HCT116 (cell line): Measurements from ENCODE around the gene ZNRF3. TPM values are rescaled to one million over a fixed set of nuclear protein-coding genes. Genes with fewer than 3 reads are reported as not detected.

Experiments
- ATAC-seq: fragments of 200-7000 bp; cut with Tn5 transposase; 2 replicates; pipeline ENCODE4 v1.9.1; 2020; ENCODE audit warnings: mild to moderate bottlenecking, moderate library complexity
- BruUV-seq: library from RNA; stranded (reverse); fragments of 400-500 nt; replicated peaks from 2 replicates; lab custom pipeline; 2021; lab: Mats Ljungman, UMichigan
- CTCF ChIA-PET: fragments of 300-600 bp; sonication (Branson Sonifier 250); formaldehyde crosslinking; loops from one replicate; lab custom pipeline; 2021; ENCODE audit warnings: antibody characterized with exemption; lab: Charles Lee
- POLR2A ChIA-PET: fragments of 300-600, 350-600 bp; sonication (Branson Sonifier 250); formaldehyde crosslinking; loops from one replicate; lab custom pipeline; 2021; ENCODE audit warnings: antibody characterized with exemption; lab: Charles Lee
- RAD21 ChIA-PET, 2 experiments: fragments of 300-600 bp; sonication (Branson Sonifier 250); formaldehyde crosslinking; loops; one replicate each; lab custom pipeline; 2023; ENCODE audit warnings: low total read pairs in 2 of 2; ENCODE audit not compliant: uncharacterized antibody in 2 of 2, unreplicated experiment in 2 of 2, low non-redundant PET in 1 of 2; lab: Charles Lee
- DNase-seq: peaks from one replicate; pipeline ENCODE4 v3.0.0-alpha.2; 2010; ENCODE audit warnings: low read depth, low spot score
- H2AFZ ChIP-seq: fragments of 200-600 bp; shearing (Covaris generic), sonication (generic); 2 replicates; pipeline ENCODE4 v1.6.1; 2017; ENCODE audit warnings: low read depth, mixed run types, mixed read lengths, antibody characterized with exemption, low read length; ENCODE audit not compliant: poor library complexity, severe bottlenecking
- H3K27ac ChIP-seq: 2 replicates; pipeline ENCODE4 v1.5.1; 2012; ENCODE audit warnings: low read depth, low read length
- H3K27me3 ChIP-seq: fragments of 200-600 bp; sonication (generic); 2 replicates; pipeline ENCODE4 v1.6.1; 2016; ENCODE audit warnings: mixed run types, low read length, mixed read lengths; ENCODE audit not compliant: insufficient read depth
- H3K36me3 ChIP-seq, 2 experiments: fragments of 200-500 bp in 1 of 2; fragments of 200-600 bp in 1 of 2; sonication (Bioruptor generic) in 1 of 2; sonication (generic) in 1 of 2; 2 replicates each; pipeline versions ENCODE4 v1.5.1 to v1.6.1; 2014 to 2016; ENCODE audit warnings: low read length in 2 of 2, inconsistent platforms in 1 of 2, mixed read lengths in 1 of 2, mixed run types in 1 of 2; ENCODE audit not compliant: insufficient read depth in 2 of 2, control insufficient read depth in 1 of 2
- H3K4me1 ChIP-seq, 2 experiments: fragments of 200-600 bp in 1 of 2; sonication (generic) in 1 of 2; 2 replicates each; pipeline versions ENCODE4 v1.5.1 to v1.6.1; 2012 to 2017; ENCODE audit warnings: low read length in 2 of 2, inconsistent platforms in 1 of 2, mild to moderate bottlenecking in 1 of 2, mixed read lengths in 1 of 2, mixed run types in 1 of 2, moderate library complexity in 1 of 2; ENCODE audit not compliant: insufficient read depth in 2 of 2, control insufficient read depth in 1 of 2
- H3K4me2 ChIP-seq: fragments of 200-600 bp; sonication (generic); 2 replicates; pipeline ENCODE4 v1.6.1; 2017; ENCODE audit warnings: mixed run types, low read length, mixed read lengths
- H3K4me3 ChIP-seq, 2 experiments: fragments of 200-600 bp in 1 of 2; sonication (generic) in 1 of 2; replicated peaks in 1 of 2; 2 replicates each; pipeline ENCODE4 v1.5.1; 2011 to 2016; ENCODE audit warnings: low read length in 2 of 2, control low read depth in 1 of 2, low read depth in 1 of 2, mild to moderate bottlenecking in 1 of 2, mixed read lengths in 1 of 2, mixed run types in 1 of 2
- H3K79me2 ChIP-seq: fragments of 200-600 bp; sonication (generic); 2 replicates; pipeline ENCODE4 v1.6.1; 2017; ENCODE audit warnings: mild to moderate bottlenecking, mixed run types, low read length, moderate library complexity, mixed read lengths; ENCODE audit not compliant: insufficient read depth
- H3K9ac ChIP-seq: fragments of 200-600 bp; sonication (generic); 2 replicates; pipeline ENCODE4 v1.6.1; 2016; ENCODE audit warnings: low read length, mixed read lengths
- H3K9me2 ChIP-seq: fragments of 200-600 bp; sonication (generic), shearing (Covaris generic); 2 replicates; pipeline ENCODE4 v1.6.1; 2017; ENCODE audit warnings: mixed run types, mild to moderate bottlenecking, moderate library complexity; ENCODE audit not compliant: insufficient read depth
- H3K9me3 ChIP-seq, 2 experiments: fragments of 200-500 bp in 1 of 2; fragments of 200-600 bp in 1 of 2; sonication (Bioruptor generic) in 1 of 2; sonication (generic) in 1 of 2; 2 replicates each; pipeline ENCODE4 v1.6.1; 2014 to 2017; ENCODE audit warnings: low read length in 2 of 2, mixed read lengths in 2 of 2, inconsistent platforms in 1 of 2, low read depth in 1 of 2, mild to moderate bottlenecking in 1 of 2, mixed run types in 1 of 2, moderate library complexity in 1 of 2; ENCODE audit not compliant: control insufficient read depth in 1 of 2, insufficient read depth in 1 of 2
- H4K20me1 ChIP-seq: fragments of 200-600 bp; sonication (generic), shearing (Covaris generic); 2 replicates; pipeline ENCODE4 v1.6.1; 2017; ENCODE audit warnings: mixed run types, mild to moderate bottlenecking, moderate library complexity; ENCODE audit not compliant: insufficient read depth
- CBX3 ChIP-seq: IDR thresholded peaks from 2 replicates; pipeline ENCODE4 v1.6.1; 2012; ENCODE audit warnings: low read depth
- EGR1 ChIP-seq: IDR thresholded peaks from 2 replicates; pipeline ENCODE4 v1.6.1; 2012; ENCODE audit warnings: low read depth
- ELF1 ChIP-seq: IDR thresholded peaks from 2 replicates; pipeline ENCODE4 v1.6.1; 2012; ENCODE audit warnings: low read depth, borderline replicate concordance
- EZH2phosphoT487 ChIP-seq: fragments of 200-600 bp; IDR thresholded peaks from 2 replicates; pipeline ENCODE4 v1.6.1; 2018; ENCODE audit warnings: antibody characterized with exemption, borderline replicate concordance
- FOSL1 ChIP-seq: IDR thresholded peaks from 2 replicates; pipeline ENCODE4 v1.6.1; 2012; ENCODE audit warnings: low read depth
- POLR2AphosphoS5 ChIP-seq: IDR thresholded peaks from 2 replicates; pipeline ENCODE4 v1.6.1; 2011; ENCODE audit warnings: mild to moderate bottlenecking, low read depth, low read length, moderate library complexity
- SP1 ChIP-seq: IDR thresholded peaks from 2 replicates; pipeline ENCODE4 v1.6.1; 2012; ENCODE audit warnings: low read depth
- TCF7L2 ChIP-seq: IDR thresholded peaks from 2 replicates; pipeline ENCODE4 v1.7.0; 2011; ENCODE audit warnings: borderline replicate concordance, inconsistent platforms; ENCODE audit not compliant: insufficient read depth, insufficient read length; ENCODE audit errors: extremely low read depth
- ZFX ChIP-seq: fragments of 450-650 bp; IDR thresholded peaks from 2 replicates; pipeline ENCODE4 v1.6.1; 2017
- intact Hi-C: fragments of 100-400 bp; cut with micrococcal nuclease; formaldehyde crosslinking; loops from 2 replicates; pipeline ENCODE4 v1.10.0; 2022
- total RNA-seq: library from RNA; stranded (reverse); gene quantifications from one replicate; pipeline ENCODE4 v1.2.1, GENCODE V29; 2021; ENCODE audit not compliant: unreplicated experiment
- TF ChIP-seq, protein P1 (sequence below): IDR thresholded peaks from 2 replicates; pipeline ENCODE4 v1.6.1; 2012
- TF ChIP-seq, protein P2 (sequence below): IDR thresholded peaks from 2 replicates; pipeline ENCODE4 v1.6.1; 2012
- TF ChIP-seq, protein P3 (sequence below), 3 experiments: fragments of 200-600 bp in 1 of 3; sonication (generic) in 1 of 3; IDR thresholded peaks in 2 of 3; conservative IDR thresholded peaks in 1 of 3; 2 replicates each; pipeline ENCODE4 v1.5.1; 2012 to 2017; ENCODE audit warnings: low read depth in 2 of 3, low read length in 2 of 3, antibody characterized with exemption in 1 of 3, borderline replicate concordance in 1 of 3, control low read depth in 1 of 3, mild to moderate bottlenecking in 1 of 3, mixed read lengths in 1 of 3, mixed run types in 1 of 3, moderate library complexity in 1 of 3; ENCODE audit not compliant: insufficient read depth in 1 of 3
- TF ChIP-seq, protein P4 (sequence below): IDR thresholded peaks from 2 replicates; pipeline ENCODE4 v1.6.1; 2011; ENCODE audit warnings: mild to moderate bottlenecking, low read length, moderate library complexity; ENCODE audit not compliant: insufficient replicate concordance; ENCODE audit errors: extremely low read depth

ZNRF3 gene
- total RNA-seq, 1 experiment from 2014 or later = 12.2 TPM

DNA sequence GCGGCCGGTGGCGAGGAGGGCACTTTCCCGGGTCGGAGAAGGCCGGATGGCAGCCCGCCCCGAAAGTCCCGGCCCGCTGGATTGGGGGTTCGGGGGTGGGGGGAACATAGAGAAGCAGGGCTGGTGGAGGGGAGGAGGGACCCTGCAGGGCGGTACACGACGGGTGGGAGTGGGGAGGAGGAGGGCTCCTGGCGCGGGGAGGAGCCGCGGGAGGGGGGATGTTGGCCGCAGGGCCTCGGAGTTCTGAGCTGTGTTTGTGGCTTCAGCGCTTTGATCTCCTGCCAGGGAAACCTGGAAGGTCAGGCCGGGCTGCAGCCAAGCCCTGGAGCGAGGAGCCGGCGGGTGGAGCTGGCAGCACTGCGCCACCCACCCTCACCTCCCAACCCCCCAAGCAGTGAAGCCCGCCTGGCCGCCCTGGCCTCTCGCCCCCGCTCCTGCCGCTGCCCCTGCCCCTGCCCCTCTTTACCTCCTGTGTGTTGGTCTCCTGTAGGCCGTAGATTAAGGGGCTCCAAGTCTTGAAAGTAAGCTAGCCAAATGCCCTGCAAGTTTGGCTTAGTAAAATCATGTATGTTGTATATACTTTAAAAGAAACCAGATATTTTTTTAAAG lies 147.3 kb downstream of the ZNRF3 start (continued):
- TF ChIP-seq, protein P1, sequence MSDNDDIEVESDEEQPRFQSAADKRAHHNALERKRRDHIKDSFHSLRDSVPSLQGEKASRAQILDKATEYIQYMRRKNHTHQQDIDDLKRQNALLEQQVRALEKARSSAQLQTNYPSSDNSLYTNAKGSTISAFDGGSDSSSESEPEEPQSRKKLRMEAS = no peak; the same call in none of the 2 replicates
- TF ChIP-seq, protein P2, sequence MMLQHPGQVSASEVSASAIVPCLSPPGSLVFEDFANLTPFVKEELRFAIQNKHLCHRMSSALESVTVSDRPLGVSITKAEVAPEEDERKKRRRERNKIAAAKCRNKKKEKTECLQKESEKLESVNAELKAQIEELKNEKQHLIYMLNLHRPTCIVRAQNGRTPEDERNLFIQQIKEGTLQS = no peak
- TF ChIP-seq FOSL1 (no peak; the same call in 1 of the 2 replicates), POLR2AphosphoS5 (0 out of 2 replicates have a peak, but pooled peaks have one; percentile 43), EGR1 (peak; percentile 39; the same call in 1 of the 2 replicates), TCF7L2 (peak; percentile 100), ELF1 (no peak)
- TF ChIP-seq, protein P3, sequence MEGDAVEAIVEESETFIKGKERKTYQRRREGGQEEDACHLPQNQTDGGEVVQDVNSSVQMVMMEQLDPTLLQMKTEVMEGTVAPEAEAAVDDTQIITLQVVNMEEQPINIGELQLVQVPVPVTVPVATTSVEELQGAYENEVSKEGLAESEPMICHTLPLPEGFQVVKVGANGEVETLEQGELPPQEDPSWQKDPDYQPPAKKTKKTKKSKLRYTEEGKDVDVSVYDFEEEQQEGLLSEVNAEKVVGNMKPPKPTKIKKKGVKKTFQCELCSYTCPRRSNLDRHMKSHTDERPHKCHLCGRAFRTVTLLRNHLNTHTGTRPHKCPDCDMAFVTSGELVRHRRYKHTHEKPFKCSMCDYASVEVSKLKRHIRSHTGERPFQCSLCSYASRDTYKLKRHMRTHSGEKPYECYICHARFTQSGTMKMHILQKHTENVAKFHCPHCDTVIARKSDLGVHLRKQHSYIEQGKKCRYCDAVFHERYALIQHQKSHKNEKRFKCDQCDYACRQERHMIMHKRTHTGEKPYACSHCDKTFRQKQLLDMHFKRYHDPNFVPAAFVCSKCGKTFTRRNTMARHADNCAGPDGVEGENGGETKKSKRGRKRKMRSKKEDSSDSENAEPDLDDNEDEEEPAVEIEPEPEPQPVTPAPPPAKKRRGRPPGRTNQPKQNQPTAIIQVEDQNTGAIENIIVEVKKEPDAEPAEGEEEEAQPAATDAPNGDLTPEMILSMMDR (IDR thresholded peaks at IDR 0.05 in 2 of 3, conservative IDR thresholded peaks at IDR 0.05 in 1 of 3; ENCODE audit: borderline replicate concordance in 1 of 3, insufficient read depth in 1 of 3, low read depth in 2 of 3, low read length in 2 of 3) = no peak

DNA sequence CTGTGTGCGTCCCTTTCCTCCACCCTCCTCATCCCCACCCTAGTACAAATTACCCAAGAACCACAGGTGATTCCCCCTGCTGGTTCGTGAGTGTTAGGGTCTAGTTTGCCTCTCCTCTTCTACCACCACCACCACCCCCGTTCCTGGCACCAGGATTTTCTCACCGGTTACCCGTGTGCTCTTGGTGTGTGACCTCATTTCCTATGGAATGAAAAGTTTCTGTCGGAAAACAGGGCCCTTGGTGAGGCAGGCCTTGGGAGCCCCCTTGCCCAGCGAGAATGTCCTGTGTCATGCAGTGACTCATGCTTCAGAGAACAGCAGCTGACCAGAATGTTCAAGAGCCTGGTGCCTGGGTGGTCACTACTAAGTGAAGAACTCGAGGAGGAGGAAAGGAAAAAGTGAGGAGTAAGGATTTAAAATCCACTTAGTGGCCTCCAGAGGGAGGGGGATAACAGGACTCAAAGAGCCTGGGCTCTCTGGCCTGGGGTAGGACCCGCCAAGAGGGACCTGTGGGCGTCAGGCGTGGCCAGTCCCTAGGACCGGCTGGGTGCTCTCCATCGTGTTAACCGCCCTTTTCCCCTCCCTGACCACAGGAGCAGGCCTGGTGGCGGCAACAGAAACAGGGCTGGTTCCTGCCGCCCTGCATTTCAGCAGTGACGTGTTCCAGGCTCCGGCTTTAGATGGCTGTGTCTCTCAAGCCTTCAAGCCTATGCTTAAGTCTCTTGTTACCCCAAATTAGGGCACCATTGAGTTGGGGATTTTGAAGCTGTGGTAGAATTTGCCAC lies 148.0 kb downstream of the ZNRF3 start:
- intact Hi-C loops = loop anchor here (1.0 to 2.0 kb wide), 3 partner anchors 55 to 148 kb away; partner anchors contain the start of gene ZNRF3
- H3K36me3 ChIP-seq = no peaks in the 10 kb centered on the region
- peak overlapping the region; percentile 45 to 57 for H3K4me3 ChIP-seq
- H3K27me3 ChIP-seq = no peaks in the 10 kb centered on the region
- RAD21 ChIA-PET = interaction anchor here (0.9 to 2.0 kb wide), 9 partner anchors 8 to 176 kb away, joined by 3 to 12 read pairs (median 5); partner anchors contain the start of gene ZNRF3 (in 1 of the 2)
- H3K4me1 ChIP-seq = peaks cover 52 to 64% of the 10 kb centered on the region in 2 experiments
- peak overlapping the region; percentile 97 for H3K27ac ChIP-seq
- H3K9me2 ChIP-seq = no peaks in the 10 kb centered on the region
- H2AFZ ChIP-seq = no peak overlapping the region
- H3K9me3 ChIP-seq = no peaks in the 10 kb centered on the region
- H4K20me1 ChIP-seq = no peaks in the 10 kb centered on the region
- TSS peak; percentile 92 for BruUV-seq
- POLR2A ChIA-PET = interaction anchor here (0.8 to 2.5 kb wide), 6 partner anchors 27 to 231 kb away, joined by 3 to 16 read pairs (median 4); partner anchors contain the start of genes XBP1 and ZNRF3
- H3K79me2 ChIP-seq = peaks cover 15% of the 10 kb centered on the region; the same call in 1 of the 2 replicates
- peak overlapping the region; percentile 68 for H3K9ac ChIP-seq
- peak; percentile 97 for DNase-seq
- CTCF ChIA-PET = interaction anchor here (1.3 to 2.0 kb wide), 3 partner anchors 9 to 175 kb away, joined by 4 to 26 read pairs (median 7); no protein-coding TSS in a partner anchor
- peak overlapping the region; percentile 80 for H3K4me2 ChIP-seq
- peak; percentile 75 for ATAC-seq
- TF ChIP-seq, protein P4, sequence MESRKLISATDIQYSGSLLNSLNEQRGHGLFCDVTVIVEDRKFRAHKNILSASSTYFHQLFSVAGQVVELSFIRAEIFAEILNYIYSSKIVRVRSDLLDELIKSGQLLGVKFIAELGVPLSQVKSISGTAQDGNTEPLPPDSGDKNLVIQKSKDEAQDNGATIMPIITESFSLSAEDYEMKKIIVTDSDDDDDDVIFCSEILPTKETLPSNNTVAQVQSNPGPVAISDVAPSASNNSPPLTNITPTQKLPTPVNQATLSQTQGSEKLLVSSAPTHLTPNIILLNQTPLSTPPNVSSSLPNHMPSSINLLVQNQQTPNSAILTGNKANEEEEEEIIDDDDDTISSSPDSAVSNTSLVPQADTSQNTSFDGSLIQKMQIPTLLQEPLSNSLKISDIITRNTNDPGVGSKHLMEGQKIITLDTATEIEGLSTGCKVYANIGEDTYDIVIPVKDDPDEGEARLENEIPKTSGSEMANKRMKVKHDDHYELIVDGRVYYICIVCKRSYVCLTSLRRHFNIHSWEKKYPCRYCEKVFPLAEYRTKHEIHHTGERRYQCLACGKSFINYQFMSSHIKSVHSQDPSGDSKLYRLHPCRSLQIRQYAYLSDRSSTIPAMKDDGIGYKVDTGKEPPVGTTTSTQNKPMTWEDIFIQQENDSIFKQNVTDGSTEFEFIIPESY = no peak
- TF ChIP-seq SP1 = peak; percentile 83
- TF ChIP-seq ZFX = peak; percentile 32; the same call in 1 of the 2 replicates
- TF ChIP-seq CBX3 = no peak
- no peak for TF ChIP-seq ELF1
- TF ChIP-seq, protein P3 (IDR thresholded peaks at IDR 0.05 in 2 of 3, conservative IDR thresholded peaks at IDR 0.05 in 1 of 3; ENCODE audit: borderline replicate concordance in 1 of 3, insufficient read depth in 1 of 3, low read depth in 2 of 3, low read length in 2 of 3) = peak in 2 of 3 experiments; percentile 1 to 25; a peak in 1 of 6 replicates
- no peak for TF ChIP-seq EZH2phosphoT487
- TF ChIP-seq TCF7L2 = peak; percentile 82
